Measurements from ENCODE around the gene TLL1.

Gene TLL1

GRCh38 chr4:165872461-165873297, at the start of gene TLL1:
Gene TLL1 (plus strand): TSS chr4:165873237. CDS start chr4:165873905, 668 bp downstream.
- no peak for DNase-seq
- TF ChIP-seq GATA1 (IDR thresholded peaks at IDR 0.05; ENCODE audit: low read depth, low read length) (no peak), POLR2A (IDR thresholded peaks at IDR 0.05; ENCODE audit: low read length) (no peak)

- DNase-seq, result no peak
- TF ChIP-seq POLR2A (IDR thresholded peaks at IDR 0.05; ENCODE audit: low read length) (no peak), GATA1 (IDR thresholded peaks at IDR 0.05; ENCODE audit: low read depth, low read length) (no peak)
Observed at GRCh38 chr4:165826166-165826565, 46.9 kb upstream of the TLL1 start.

- DNase-seq, result no peak
- TF ChIP-seq POLR2A (IDR thresholded peaks at IDR 0.05; ENCODE audit: low read length), result no peak
Observed at GRCh38 chr4:165827018-165827417, 46.0 kb upstream of the TLL1 start.

- DNase-seq, result no peak
- TF ChIP-seq POLR2A (IDR thresholded peaks at IDR 0.05; ENCODE audit: low read length) (no peak), GATA1 (IDR thresholded peaks at IDR 0.05; ENCODE audit: low read depth, low read length) (no peak)
Observed at GRCh38 chr4:165828928-165829327, 44.1 kb upstream of the TLL1 start.

- DNase-seq, result no peak
- TF ChIP-seq GATA1 (IDR thresholded peaks at IDR 0.05; ENCODE audit: low read depth, low read length) (no peak), POLR2A (IDR thresholded peaks at IDR 0.05; ENCODE audit: low read length) (no peak)
Observed at GRCh38 chr4:165834116-165834515, 38.9 kb upstream of the TLL1 start.

GRCh38 chr4:165838575-165838974, 34.5 kb upstream of the TLL1 start:
- TF ChIP-seq POLR2A (IDR thresholded peaks at IDR 0.05; ENCODE audit: low read length) (no peak), GATA1 (IDR thresholded peaks at IDR 0.05; ENCODE audit: low read depth, low read length) (no peak)
- no peak for DNase-seq

- DNase-seq, result no peak
- TF ChIP-seq POLR2A (IDR thresholded peaks at IDR 0.05; ENCODE audit: low read length) (no peak), GATA1 (IDR thresholded peaks at IDR 0.05; ENCODE audit: low read depth, low read length) (no peak)
Observed at GRCh38 chr4:165839615-165840333, 33.3 kb upstream of the TLL1 start.

GRCh38 chr4:165842684-165843083, 30.4 kb upstream of the TLL1 start:
- TF ChIP-seq POLR2A (IDR thresholded peaks at IDR 0.05; ENCODE audit: low read length) (no peak), GATA1 (IDR thresholded peaks at IDR 0.05; ENCODE audit: low read depth, low read length) (no peak)
- no peak for DNase-seq

GRCh38 chr4:165844161-165844560, 28.9 kb upstream of the TLL1 start:
- DNase-seq, result no peak
- TF ChIP-seq POLR2A (IDR thresholded peaks at IDR 0.05; ENCODE audit: low read length) (no peak), GATA1 (IDR thresholded peaks at IDR 0.05; ENCODE audit: low read depth, low read length) (no peak)

GRCh38 chr4:165851256-165851655, 21.8 kb upstream of the TLL1 start:
- TF ChIP-seq POLR2A (IDR thresholded peaks at IDR 0.05; ENCODE audit: low read length), result no peak
- no peak for TF ChIP-seq GATA1 (IDR thresholded peaks at IDR 0.05; ENCODE audit: low read depth, low read length)

GRCh38 chr4:165855191-165855590, 17.8 kb upstream of the TLL1 start:
- TF ChIP-seq GATA1 (IDR thresholded peaks at IDR 0.05; ENCODE audit: low read depth, low read length) (no peak), POLR2A (IDR thresholded peaks at IDR 0.05; ENCODE audit: low read length) (no peak)
- no peak for DNase-seq

More at GRCh38 chr4:165851256-165851655, 21.8 kb upstream of the TLL1 start:
- DNase-seq, result no peak

GRCh38 chr4:165861363-165861762, 11.7 kb upstream of the TLL1 start:
- TF ChIP-seq POLR2A (IDR thresholded peaks at IDR 0.05; ENCODE audit: low read length) (no peak), GATA1 (IDR thresholded peaks at IDR 0.05; ENCODE audit: low read depth, low read length) (no peak)
- no peak for DNase-seq

GRCh38 chr4:165864271-165864670, 8.8 kb upstream of the TLL1 start:
- no peak for TF ChIP-seq GATA1 (IDR thresholded peaks at IDR 0.05; ENCODE audit: low read depth, low read length)
- no peak for TF ChIP-seq POLR2A (IDR thresholded peaks at IDR 0.05; ENCODE audit: low read length)
- DNase-seq, result no peak

GRCh38 chr4:165866019-165866650, 6.9 kb upstream of the TLL1 start:
- TF ChIP-seq POLR2A (IDR thresholded peaks at IDR 0.05; ENCODE audit: low read length) (no peak), GATA1 (IDR thresholded peaks at IDR 0.05; ENCODE audit: low read depth, low read length) (no peak)
- DNase-seq, result peak in 1 of 2 experiments; percentile 3

Measured in erythroblast (primary cell).